HCT116 (cell line): Measurements from ENCODE around the gene TLR1. TPM values are rescaled to one million over a fixed set of nuclear protein-coding genes. Genes with fewer than 3 reads are reported as not detected.

Experiments used
- ATAC-seq: fragments of 200-7000 bp; cut with Tn5 transposase; 2 replicates; pipeline ENCODE4 v1.9.1; 2020; ENCODE audit warnings: mild to moderate bottlenecking, moderate library complexity
- BruUV-seq: library from RNA; stranded (reverse); fragments of 400-500 nt; replicated peaks from 2 replicates; lab custom pipeline; 2021; lab: Mats Ljungman, UMichigan
- CTCF ChIA-PET: fragments of 300-600 bp; sonication (Branson Sonifier 250); formaldehyde crosslinking; loops from one replicate; lab custom pipeline; 2021; ENCODE audit warnings: antibody characterized with exemption; lab: Charles Lee
- POLR2A ChIA-PET: fragments of 300-600, 350-600 bp; sonication (Branson Sonifier 250); formaldehyde crosslinking; loops from one replicate; lab custom pipeline; 2021; ENCODE audit warnings: antibody characterized with exemption; lab: Charles Lee
- RAD21 ChIA-PET, 2 experiments: fragments of 300-600 bp; sonication (Branson Sonifier 250); formaldehyde crosslinking; loops; one replicate each; lab custom pipeline; 2023; ENCODE audit warnings: low total read pairs in 2 of 2; ENCODE audit not compliant: uncharacterized antibody in 2 of 2, unreplicated experiment in 2 of 2, low non-redundant PET in 1 of 2; lab: Charles Lee
- DNase-seq: peaks from one replicate; pipeline ENCODE4 v3.0.0-alpha.2; 2010; ENCODE audit warnings: low read depth, low spot score
- H2AFZ ChIP-seq: fragments of 200-600 bp; shearing (Covaris generic), sonication (generic); 2 replicates; pipeline ENCODE4 v1.6.1; 2017; ENCODE audit warnings: low read depth, mixed run types, mixed read lengths, antibody characterized with exemption, low read length; ENCODE audit not compliant: poor library complexity, severe bottlenecking
- H3K27ac ChIP-seq: 2 replicates; pipeline ENCODE4 v1.5.1; 2012; ENCODE audit warnings: low read depth, low read length
- H3K27me3 ChIP-seq: fragments of 200-600 bp; sonication (generic); 2 replicates; pipeline ENCODE4 v1.6.1; 2016; ENCODE audit warnings: mixed run types, low read length, mixed read lengths; ENCODE audit not compliant: insufficient read depth
- H3K36me3 ChIP-seq, 2 experiments: fragments of 200-500 bp in 1 of 2; fragments of 200-600 bp in 1 of 2; sonication (Bioruptor generic) in 1 of 2; sonication (generic) in 1 of 2; 2 replicates each; pipeline versions ENCODE4 v1.5.1 to v1.6.1; 2014 to 2016; ENCODE audit warnings: low read length in 2 of 2, inconsistent platforms in 1 of 2, mixed read lengths in 1 of 2, mixed run types in 1 of 2; ENCODE audit not compliant: insufficient read depth in 2 of 2, control insufficient read depth in 1 of 2
- H3K4me1 ChIP-seq, 2 experiments: fragments of 200-600 bp in 1 of 2; sonication (generic) in 1 of 2; 2 replicates each; pipeline versions ENCODE4 v1.5.1 to v1.6.1; 2012 to 2017; ENCODE audit warnings: low read length in 2 of 2, inconsistent platforms in 1 of 2, mild to moderate bottlenecking in 1 of 2, mixed read lengths in 1 of 2, mixed run types in 1 of 2, moderate library complexity in 1 of 2; ENCODE audit not compliant: insufficient read depth in 2 of 2, control insufficient read depth in 1 of 2
- H3K4me2 ChIP-seq: fragments of 200-600 bp; sonication (generic); 2 replicates; pipeline ENCODE4 v1.6.1; 2017; ENCODE audit warnings: mixed run types, low read length, mixed read lengths
- H3K4me3 ChIP-seq, 2 experiments: fragments of 200-600 bp in 1 of 2; sonication (generic) in 1 of 2; replicated peaks in 1 of 2; 2 replicates each; pipeline ENCODE4 v1.5.1; 2011 to 2016; ENCODE audit warnings: low read length in 2 of 2, control low read depth in 1 of 2, low read depth in 1 of 2, mild to moderate bottlenecking in 1 of 2, mixed read lengths in 1 of 2, mixed run types in 1 of 2
- H3K79me2 ChIP-seq: fragments of 200-600 bp; sonication (generic); 2 replicates; pipeline ENCODE4 v1.6.1; 2017; ENCODE audit warnings: mild to moderate bottlenecking, mixed run types, low read length, moderate library complexity, mixed read lengths; ENCODE audit not compliant: insufficient read depth
- H3K9ac ChIP-seq: fragments of 200-600 bp; sonication (generic); 2 replicates; pipeline ENCODE4 v1.6.1; 2016; ENCODE audit warnings: low read length, mixed read lengths
- H3K9me2 ChIP-seq: fragments of 200-600 bp; sonication (generic), shearing (Covaris generic); 2 replicates; pipeline ENCODE4 v1.6.1; 2017; ENCODE audit warnings: mixed run types, mild to moderate bottlenecking, moderate library complexity; ENCODE audit not compliant: insufficient read depth
- H3K9me3 ChIP-seq, 2 experiments: fragments of 200-500 bp in 1 of 2; fragments of 200-600 bp in 1 of 2; sonication (Bioruptor generic) in 1 of 2; sonication (generic) in 1 of 2; 2 replicates each; pipeline ENCODE4 v1.6.1; 2014 to 2017; ENCODE audit warnings: low read length in 2 of 2, mixed read lengths in 2 of 2, inconsistent platforms in 1 of 2, low read depth in 1 of 2, mild to moderate bottlenecking in 1 of 2, mixed run types in 1 of 2, moderate library complexity in 1 of 2; ENCODE audit not compliant: control insufficient read depth in 1 of 2, insufficient read depth in 1 of 2
- H4K20me1 ChIP-seq: fragments of 200-600 bp; sonication (generic), shearing (Covaris generic); 2 replicates; pipeline ENCODE4 v1.6.1; 2017; ENCODE audit warnings: mixed run types, mild to moderate bottlenecking, moderate library complexity; ENCODE audit not compliant: insufficient read depth
- ELF1 ChIP-seq: IDR thresholded peaks from 2 replicates; pipeline ENCODE4 v1.6.1; 2012; ENCODE audit warnings: low read depth, borderline replicate concordance
- FOSL1 ChIP-seq: IDR thresholded peaks from 2 replicates; pipeline ENCODE4 v1.6.1; 2012; ENCODE audit warnings: low read depth
- JUND ChIP-seq: IDR thresholded peaks from 2 replicates; pipeline ENCODE4 v1.6.1; 2012
- POLR2AphosphoS5 ChIP-seq: IDR thresholded peaks from 2 replicates; pipeline ENCODE4 v1.6.1; 2011; ENCODE audit warnings: mild to moderate bottlenecking, low read depth, low read length, moderate library complexity
- RAD21 ChIP-seq: IDR thresholded peaks from 2 replicates; pipeline ENCODE4 v1.6.1; 2012; ENCODE audit warnings: low read depth, mild to moderate bottlenecking
- SIN3A ChIP-seq: IDR thresholded peaks from 2 replicates; pipeline ENCODE4 v1.6.1; 2012; ENCODE audit warnings: low read depth
- SRF ChIP-seq: IDR thresholded peaks from 2 replicates; pipeline ENCODE4 v1.6.1; 2012; ENCODE audit warnings: low read depth
- TCF7L2 ChIP-seq: IDR thresholded peaks from 2 replicates; pipeline ENCODE4 v1.7.0; 2011; ENCODE audit warnings: borderline replicate concordance, inconsistent platforms; ENCODE audit not compliant: insufficient read depth, insufficient read length; ENCODE audit errors: extremely low read depth
- ZNF274 ChIP-seq: fragments of 200-500 bp; sonication (Bioruptor generic); IDR thresholded peaks from 2 replicates; pipeline ENCODE4 v1.6.1; 2014; ENCODE audit warnings: mild to moderate bottlenecking, low read depth, low read length, inconsistent platforms
- intact Hi-C: fragments of 100-400 bp; cut with micrococcal nuclease; formaldehyde crosslinking; loops from 2 replicates; pipeline ENCODE4 v1.10.0; 2022
- total RNA-seq: library from RNA; stranded (reverse); gene quantifications from one replicate; pipeline ENCODE4 v1.2.1, GENCODE V29; 2021; ENCODE audit not compliant: unreplicated experiment
- TF ChIP-seq, protein P1 (sequence below): IDR thresholded peaks from 2 replicates; pipeline ENCODE4 v1.6.1; 2012; ENCODE audit warnings: low read depth
- TF ChIP-seq, protein P2 (sequence below): IDR thresholded peaks from 2 replicates; pipeline ENCODE4 v1.6.1; 2011; ENCODE audit warnings: mild to moderate bottlenecking, low read length, moderate library complexity; ENCODE audit not compliant: insufficient replicate concordance; ENCODE audit errors: extremely low read depth
- TF ChIP-seq, protein P3 (sequence below), 3 experiments: fragments of 200-600 bp in 1 of 3; sonication (generic) in 1 of 3; IDR thresholded peaks in 2 of 3; conservative IDR thresholded peaks in 1 of 3; 2 replicates each; pipeline ENCODE4 v1.5.1; 2012 to 2017; ENCODE audit warnings: low read depth in 2 of 3, low read length in 2 of 3, antibody characterized with exemption in 1 of 3, borderline replicate concordance in 1 of 3, control low read depth in 1 of 3, mild to moderate bottlenecking in 1 of 3, mixed read lengths in 1 of 3, mixed run types in 1 of 3, moderate library complexity in 1 of 3; ENCODE audit not compliant: insufficient read depth in 1 of 3
- TF ChIP-seq, protein P4 (sequence below): IDR thresholded peaks from 2 replicates; pipeline ENCODE4 v1.6.1; 2012

TLR1 gene
- total RNA-seq, 1 experiment from 2014 or later = 1.4 TPM

DNA sequence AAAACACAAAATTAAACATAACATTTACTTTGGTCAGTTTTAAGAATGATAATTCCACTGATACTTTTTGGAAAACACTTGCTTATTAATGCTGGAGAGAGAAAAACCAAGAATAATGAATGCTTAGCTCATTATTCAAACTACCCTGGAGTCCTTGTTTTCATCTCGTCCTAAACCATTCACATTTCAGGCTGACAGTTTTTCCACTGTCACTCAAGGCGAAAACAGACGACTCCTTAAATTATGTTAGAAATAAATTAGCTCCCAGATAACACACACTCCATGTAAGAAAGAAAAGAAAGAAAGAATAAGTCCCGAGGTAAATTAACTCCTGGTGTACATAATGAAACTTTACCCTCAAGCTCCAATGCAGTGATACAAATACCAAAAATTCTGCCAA lies 55.3 kb downstream of the TLR1 start (continued):
- TF ChIP-seq, protein P1, sequence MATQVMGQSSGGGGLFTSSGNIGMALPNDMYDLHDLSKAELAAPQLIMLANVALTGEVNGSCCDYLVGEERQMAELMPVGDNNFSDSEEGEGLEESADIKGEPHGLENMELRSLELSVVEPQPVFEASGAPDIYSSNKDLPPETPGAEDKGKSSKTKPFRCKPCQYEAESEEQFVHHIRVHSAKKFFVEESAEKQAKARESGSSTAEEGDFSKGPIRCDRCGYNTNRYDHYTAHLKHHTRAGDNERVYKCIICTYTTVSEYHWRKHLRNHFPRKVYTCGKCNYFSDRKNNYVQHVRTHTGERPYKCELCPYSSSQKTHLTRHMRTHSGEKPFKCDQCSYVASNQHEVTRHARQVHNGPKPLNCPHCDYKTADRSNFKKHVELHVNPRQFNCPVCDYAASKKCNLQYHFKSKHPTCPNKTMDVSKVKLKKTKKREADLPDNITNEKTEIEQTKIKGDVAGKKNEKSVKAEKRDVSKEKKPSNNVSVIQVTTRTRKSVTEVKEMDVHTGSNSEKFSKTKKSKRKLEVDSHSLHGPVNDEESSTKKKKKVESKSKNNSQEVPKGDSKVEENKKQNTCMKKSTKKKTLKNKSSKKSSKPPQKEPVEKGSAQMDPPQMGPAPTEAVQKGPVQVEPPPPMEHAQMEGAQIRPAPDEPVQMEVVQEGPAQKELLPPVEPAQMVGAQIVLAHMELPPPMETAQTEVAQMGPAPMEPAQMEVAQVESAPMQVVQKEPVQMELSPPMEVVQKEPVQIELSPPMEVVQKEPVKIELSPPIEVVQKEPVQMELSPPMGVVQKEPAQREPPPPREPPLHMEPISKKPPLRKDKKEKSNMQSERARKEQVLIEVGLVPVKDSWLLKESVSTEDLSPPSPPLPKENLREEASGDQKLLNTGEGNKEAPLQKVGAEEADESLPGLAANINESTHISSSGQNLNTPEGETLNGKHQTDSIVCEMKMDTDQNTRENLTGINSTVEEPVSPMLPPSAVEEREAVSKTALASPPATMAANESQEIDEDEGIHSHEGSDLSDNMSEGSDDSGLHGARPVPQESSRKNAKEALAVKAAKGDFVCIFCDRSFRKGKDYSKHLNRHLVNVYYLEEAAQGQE = no peak
- TF ChIP-seq TCF7L2 = no peak

DNA sequence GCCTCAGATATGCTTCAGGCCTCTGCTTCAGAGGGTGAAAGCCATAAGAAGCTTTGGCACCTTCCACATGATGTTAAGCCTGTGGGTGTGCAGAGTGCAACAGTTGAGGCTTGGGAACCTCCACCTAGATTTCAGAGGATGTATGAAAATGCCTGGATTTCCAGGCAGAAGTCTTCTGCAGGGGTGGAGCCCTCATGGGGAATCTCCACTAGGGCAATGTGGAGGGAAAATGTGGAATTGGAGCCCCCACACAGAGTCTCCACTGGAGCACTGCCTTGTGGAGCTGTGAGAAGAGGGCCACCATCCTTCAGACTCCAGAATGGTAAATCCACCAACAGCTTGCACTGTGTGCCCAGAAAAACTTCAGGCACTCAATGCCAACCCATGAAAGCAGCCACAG lies 57.0 kb downstream of the TLR1 start:
- ChIA-PET RAD21 (no interaction called here), POLR2A (no interaction called here), CTCF (no interaction called here)
- peaks cover 6 to 19% of the 10 kb centered on the region in 2 experiments; a peak in 3 of 4 replicates for H3K4me1 ChIP-seq
- no peaks in the 10 kb centered on the region; a peak in 1 of 4 replicates for H3K9me3 ChIP-seq
- no peak overlapping the region for H3K27ac ChIP-seq
- no peak overlapping the region for H3K9ac ChIP-seq
- H3K4me3 ChIP-seq = no peak overlapping the region
- no peak overlapping the region for H2AFZ ChIP-seq
- H3K36me3 ChIP-seq = no peaks in the 10 kb centered on the region
- H4K20me1 ChIP-seq = no peaks in the 10 kb centered on the region
- no peaks in the 10 kb centered on the region for H3K79me2 ChIP-seq
- no TSS peak for BruUV-seq
- no peaks in the 10 kb centered on the region for H3K9me2 ChIP-seq
- ATAC-seq (no peak), DNase-seq (no peak)
- no peak overlapping the region for H3K4me2 ChIP-seq
- H3K27me3 ChIP-seq = no peaks in the 10 kb centered on the region
- intact Hi-C loops = no loop called here
- TF ChIP-seq RAD21 (no peak), SRF (no peak), JUND (no peak), ELF1 (no peak), SIN3A (no peak), POLR2AphosphoS5 (no peak), ZNF274 (no peak), FOSL1 (no peak)
- TF ChIP-seq, protein P1 = no peak
- TF ChIP-seq, protein P2, sequence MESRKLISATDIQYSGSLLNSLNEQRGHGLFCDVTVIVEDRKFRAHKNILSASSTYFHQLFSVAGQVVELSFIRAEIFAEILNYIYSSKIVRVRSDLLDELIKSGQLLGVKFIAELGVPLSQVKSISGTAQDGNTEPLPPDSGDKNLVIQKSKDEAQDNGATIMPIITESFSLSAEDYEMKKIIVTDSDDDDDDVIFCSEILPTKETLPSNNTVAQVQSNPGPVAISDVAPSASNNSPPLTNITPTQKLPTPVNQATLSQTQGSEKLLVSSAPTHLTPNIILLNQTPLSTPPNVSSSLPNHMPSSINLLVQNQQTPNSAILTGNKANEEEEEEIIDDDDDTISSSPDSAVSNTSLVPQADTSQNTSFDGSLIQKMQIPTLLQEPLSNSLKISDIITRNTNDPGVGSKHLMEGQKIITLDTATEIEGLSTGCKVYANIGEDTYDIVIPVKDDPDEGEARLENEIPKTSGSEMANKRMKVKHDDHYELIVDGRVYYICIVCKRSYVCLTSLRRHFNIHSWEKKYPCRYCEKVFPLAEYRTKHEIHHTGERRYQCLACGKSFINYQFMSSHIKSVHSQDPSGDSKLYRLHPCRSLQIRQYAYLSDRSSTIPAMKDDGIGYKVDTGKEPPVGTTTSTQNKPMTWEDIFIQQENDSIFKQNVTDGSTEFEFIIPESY = no peak
- TF ChIP-seq, protein P3, sequence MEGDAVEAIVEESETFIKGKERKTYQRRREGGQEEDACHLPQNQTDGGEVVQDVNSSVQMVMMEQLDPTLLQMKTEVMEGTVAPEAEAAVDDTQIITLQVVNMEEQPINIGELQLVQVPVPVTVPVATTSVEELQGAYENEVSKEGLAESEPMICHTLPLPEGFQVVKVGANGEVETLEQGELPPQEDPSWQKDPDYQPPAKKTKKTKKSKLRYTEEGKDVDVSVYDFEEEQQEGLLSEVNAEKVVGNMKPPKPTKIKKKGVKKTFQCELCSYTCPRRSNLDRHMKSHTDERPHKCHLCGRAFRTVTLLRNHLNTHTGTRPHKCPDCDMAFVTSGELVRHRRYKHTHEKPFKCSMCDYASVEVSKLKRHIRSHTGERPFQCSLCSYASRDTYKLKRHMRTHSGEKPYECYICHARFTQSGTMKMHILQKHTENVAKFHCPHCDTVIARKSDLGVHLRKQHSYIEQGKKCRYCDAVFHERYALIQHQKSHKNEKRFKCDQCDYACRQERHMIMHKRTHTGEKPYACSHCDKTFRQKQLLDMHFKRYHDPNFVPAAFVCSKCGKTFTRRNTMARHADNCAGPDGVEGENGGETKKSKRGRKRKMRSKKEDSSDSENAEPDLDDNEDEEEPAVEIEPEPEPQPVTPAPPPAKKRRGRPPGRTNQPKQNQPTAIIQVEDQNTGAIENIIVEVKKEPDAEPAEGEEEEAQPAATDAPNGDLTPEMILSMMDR (IDR thresholded peaks at IDR 0.05 in 2 of 3, conservative IDR thresholded peaks at IDR 0.05 in 1 of 3; ENCODE audit: borderline replicate concordance in 1 of 3, insufficient read depth in 1 of 3, low read depth in 2 of 3, low read length in 2 of 3) = no peak
- TF ChIP-seq, protein P4, sequence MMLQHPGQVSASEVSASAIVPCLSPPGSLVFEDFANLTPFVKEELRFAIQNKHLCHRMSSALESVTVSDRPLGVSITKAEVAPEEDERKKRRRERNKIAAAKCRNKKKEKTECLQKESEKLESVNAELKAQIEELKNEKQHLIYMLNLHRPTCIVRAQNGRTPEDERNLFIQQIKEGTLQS = no peak
